Karpas-422 (cell line): Measurements from ENCODE around the gene TSC2. TPM values are rescaled to one million over a fixed set of nuclear protein-coding genes. Genes with fewer than 3 reads are reported as not detected.

Source experiments
- DNase-seq: peaks from one replicate; pipeline ENCODE4 v3.0.0-alpha.2; 2015
- H2AFZ ChIP-seq: fragments of 200-600 bp; sonication (generic); 2 replicates; pipeline ENCODE4 v1.6.1; 2014; ENCODE audit warnings: antibody characterized with exemption, low read length, mixed read lengths
- H3K27ac ChIP-seq: fragments of 200-600 bp; sonication (generic); 2 replicates; pipeline ENCODE4 v1.5.1; 2014; ENCODE audit warnings: mild to moderate bottlenecking, low read length, moderate library complexity
- H3K27me3 ChIP-seq: fragments of 200-600 bp; sonication (generic); 2 replicates; pipeline ENCODE4 v1.6.1; 2014; ENCODE audit warnings: low read length, mixed read lengths
- H3K36me3 ChIP-seq: fragments of 200-600 bp; sonication (generic); 2 replicates; pipeline ENCODE4 v1.6.1; 2014; ENCODE audit warnings: low read length, mixed read lengths; ENCODE audit not compliant: insufficient read depth
- H3K4me1 ChIP-seq: fragments of 200-600 bp; sonication (generic); 2 replicates; pipeline ENCODE4 v1.6.1; 2014; ENCODE audit warnings: mild to moderate bottlenecking, low read length, mixed read lengths
- H3K4me2 ChIP-seq: fragments of 200-600 bp; sonication (generic); 2 replicates; pipeline ENCODE4 v1.6.1; 2014; ENCODE audit warnings: low read length, low read depth, mild to moderate bottlenecking; ENCODE audit not compliant: poor library complexity, severe bottlenecking
- H3K4me3 ChIP-seq: fragments of 200-600 bp; sonication (generic); 2 replicates; pipeline ENCODE4 v1.5.1; 2014; ENCODE audit warnings: mild to moderate bottlenecking, antibody characterized with exemption, low read length, mixed read lengths
- H3K79me2 ChIP-seq: fragments of 200-600 bp; sonication (generic); 2 replicates; pipeline ENCODE4 v1.6.1; 2014; ENCODE audit warnings: mild to moderate bottlenecking, low read length, mixed read lengths
- H3K9ac ChIP-seq: fragments of 200-600 bp; sonication (generic); 2 replicates; pipeline ENCODE4 v1.6.0; 2014; ENCODE audit warnings: low read length
- H3K9me2 ChIP-seq: fragments of 200-600 bp; sonication (generic), shearing (Covaris generic); replicated peaks from 2 replicates; pipeline ENCODE4 v1.6.0; 2014; ENCODE audit warnings: mild to moderate bottlenecking, low read length, moderate library complexity; ENCODE audit not compliant: insufficient read depth
- H3K9me3 ChIP-seq: fragments of 300-700, 200-600 bp; sonication (generic); 2 replicates; pipeline ENCODE4 v1.6.1; 2014; ENCODE audit warnings: low read length, mixed read lengths
- H4K20me1 ChIP-seq: fragments of 200-600 bp; sonication (generic); 2 replicates; pipeline ENCODE4 v1.6.1; 2014; ENCODE audit warnings: mild to moderate bottlenecking, antibody characterized with exemption, low read length, low read depth; ENCODE audit not compliant: insufficient read depth
- total RNA-seq: library from RNA; depleted of rRNA; stranded (reverse); fragments of >200 nt; shearing (Covaris generic); gene quantifications from 2 replicates; pipeline ENCODE4 v1.2.3, GENCODE V29; 2014; ENCODE audit warnings: low replicate concordance

Gene TSC2
- total RNA-seq, 1 experiment from 2014 or later = 33.3 TPM

- Histone ChIP-seq H3K4me1 (peaks cover 7% of the 10 kb centered on the region), H3K9ac (no peak overlapping the region), H3K9me3 (no peaks in the 10 kb centered on the region), H3K9me2 (no peaks in the 10 kb centered on the region), H3K4me2 (no peak overlapping the region), H3K27me3 (no peaks in the 10 kb centered on the region), H3K79me2 (no peaks in the 10 kb centered on the region), H3K4me3 (no peak overlapping the region), H2AFZ (no peak overlapping the region), H3K36me3 (no peaks in the 10 kb centered on the region), H4K20me1 (no peaks in the 10 kb centered on the region), H3K27ac (no peak overlapping the region)
- no peak for DNase-seq
Observed at GRCh38 chr16:2025878-2026460, 21.8 kb upstream of the TSC2 start.

- H2AFZ ChIP-seq = no peak within 1 kb of the TSS
- H3K79me2 ChIP-seq = no peaks in the 10 kb centered on the region
- H3K27ac ChIP-seq = no peak within 1 kb of the TSS
- no peak within 1 kb of the TSS for H3K4me2 ChIP-seq
- peaks cover 7% of the 10 kb centered on the region for H3K4me1 ChIP-seq
- DNase-seq = no peak
- no peaks in the 10 kb centered on the region for H4K20me1 ChIP-seq
- H3K27me3 ChIP-seq = no peaks in the 10 kb centered on the region
- no peaks in the 10 kb centered on the region for H3K9me3 ChIP-seq
- no peaks in the 10 kb centered on the region for H3K9me2 ChIP-seq
- no peak within 1 kb of the TSS for H3K9ac ChIP-seq
- H3K36me3 ChIP-seq = no peaks in the 10 kb centered on the region
- no peak within 1 kb of the TSS for H3K4me3 ChIP-seq
Observed at GRCh38 chr16:2026461-2027023, 21.2 kb upstream of the TSC2 start, which contains the start of gene NHERF2. Gene NHERF2, plus strand, starts transcription at chr16:2026902. Its CDS starts 104 bp downstream, at chr16:2027006.

- Histone ChIP-seq H4K20me1 (no peaks in the 10 kb centered on the region), H3K9me2 (no peaks in the 10 kb centered on the region), H3K27ac (no peak overlapping the region), H3K4me2 (no peak overlapping the region), H2AFZ (no peak overlapping the region), H3K27me3 (no peaks in the 10 kb centered on the region), H3K79me2 (no peaks in the 10 kb centered on the region), H3K4me3 (no peak overlapping the region), H3K9ac (no peak overlapping the region), H3K36me3 (no peaks in the 10 kb centered on the region), H3K4me1 (peaks cover 7% of the 10 kb centered on the region), H3K9me3 (no peaks in the 10 kb centered on the region)
- no peak for DNase-seq
Observed at GRCh38 chr16:2027024-2028010, 20.5 kb upstream of the TSC2 start.

GRCh38 chr16:2028146-2028545 lies 19.6 kb upstream of the TSC2 start:
- no peaks in the 10 kb centered on the region for H3K79me2 ChIP-seq
- H3K9ac ChIP-seq = no peak overlapping the region
- H4K20me1 ChIP-seq = no peaks in the 10 kb centered on the region
- no peak for DNase-seq
- H3K4me2 ChIP-seq = no peak overlapping the region
- H3K36me3 ChIP-seq = no peaks in the 10 kb centered on the region
- H3K4me1 ChIP-seq = peaks cover 4% of the 10 kb centered on the region; the same call in 1 of the 2 replicates
- H3K4me3 ChIP-seq = no peak overlapping the region
- no peaks in the 10 kb centered on the region for H3K9me2 ChIP-seq
- no peaks in the 10 kb centered on the region for H3K9me3 ChIP-seq
- H2AFZ ChIP-seq = no peak overlapping the region
- H3K27me3 ChIP-seq = no peaks in the 10 kb centered on the region
- H3K27ac ChIP-seq = no peak overlapping the region

- Histone ChIP-seq H2AFZ (no peak overlapping the region), H3K4me3 (no peak overlapping the region), H3K79me2 (no peaks in the 10 kb centered on the region), H3K9me2 (no peaks in the 10 kb centered on the region), H3K27me3 (no peaks in the 10 kb centered on the region), H3K9ac (no peak overlapping the region), H3K4me1 (no peaks in the 10 kb centered on the region), H3K27ac (no peak overlapping the region), H3K4me2 (no peak overlapping the region), H3K36me3 (no peaks in the 10 kb centered on the region), H3K9me3 (no peaks in the 10 kb centered on the region), H4K20me1 (no peaks in the 10 kb centered on the region)
- no peak for DNase-seq
Observed at GRCh38 chr16:2028620-2029220, 19.1 kb upstream of the TSC2 start.

- H3K79me2 ChIP-seq = no peaks in the 10 kb centered on the region
- H3K4me3 ChIP-seq = no peak overlapping the region
- no peaks in the 10 kb centered on the region for H3K27me3 ChIP-seq
- H3K9ac ChIP-seq = no peak overlapping the region
- no peak overlapping the region for H2AFZ ChIP-seq
- no peaks in the 10 kb centered on the region for H3K4me1 ChIP-seq
- H3K9me2 ChIP-seq = no peaks in the 10 kb centered on the region
- H3K4me2 ChIP-seq = no peak overlapping the region
- H3K27ac ChIP-seq = no peak overlapping the region
- no peaks in the 10 kb centered on the region for H3K9me3 ChIP-seq
- no peak for DNase-seq
- H3K36me3 ChIP-seq = no peaks in the 10 kb centered on the region
- H4K20me1 ChIP-seq = no peaks in the 10 kb centered on the region
Observed at GRCh38 chr16:2029350-2029749, 18.4 kb upstream of the TSC2 start.

GRCh38 chr16:2030036-2030435 lies 17.7 kb upstream of the TSC2 start:
- no peak overlapping the region for H3K4me2 ChIP-seq
- no peak overlapping the region for H2AFZ ChIP-seq
- no peaks in the 10 kb centered on the region for H3K79me2 ChIP-seq
- H3K9me3 ChIP-seq = no peaks in the 10 kb centered on the region
- no peak for DNase-seq
- H3K9me2 ChIP-seq = no peaks in the 10 kb centered on the region
- H4K20me1 ChIP-seq = no peaks in the 10 kb centered on the region
- H3K27me3 ChIP-seq = no peaks in the 10 kb centered on the region
- H3K27ac ChIP-seq = no peak overlapping the region
- no peak overlapping the region for H3K9ac ChIP-seq
- no peak overlapping the region for H3K4me3 ChIP-seq
- no peaks in the 10 kb centered on the region for H3K4me1 ChIP-seq
- H3K36me3 ChIP-seq = no peaks in the 10 kb centered on the region

GRCh38 chr16:2031081-2031577 lies 16.7 kb upstream of the TSC2 start:
- Histone ChIP-seq H3K79me2 (no peaks in the 10 kb centered on the region), H3K9ac (no peak overlapping the region), H3K4me3 (no peak overlapping the region), H4K20me1 (no peaks in the 10 kb centered on the region), H3K4me2 (no peak overlapping the region), H2AFZ (no peak overlapping the region), H3K9me3 (no peaks in the 10 kb centered on the region), H3K9me2 (no peaks in the 10 kb centered on the region), H3K27me3 (no peaks in the 10 kb centered on the region), H3K27ac (no peak overlapping the region), H3K36me3 (no peaks in the 10 kb centered on the region), H3K4me1 (no peaks in the 10 kb centered on the region)
- no peak for DNase-seq
